Stimulated activated CD8-positive, alpha-beta memory T cell treated with anti-CD3 and anti-CD28 coated beads, Interleukin-2, amount 100 ng/mL, for 48 hours (primary cell): Measurements from ENCODE around the gene RRM1.
"Not testable (repeated sequence)": the region's sequence is repeated elsewhere in the genome, so short reads cannot be mapped to it uniquely, and the experiment has no call there.

ENCODE experiments used
- DNase-seq, 2 donors: peaks; one replicate each; pipeline ENCODE4 v3.0.0-alpha.2; 2020; ENCODE audit warnings: low read depth in 2 of 2

RRM1 gene

GRCh38 chr11:4083198-4083597 is 11.4 kb upstream of the RRM1 start:
- DNase-seq, result no peak

DNA sequence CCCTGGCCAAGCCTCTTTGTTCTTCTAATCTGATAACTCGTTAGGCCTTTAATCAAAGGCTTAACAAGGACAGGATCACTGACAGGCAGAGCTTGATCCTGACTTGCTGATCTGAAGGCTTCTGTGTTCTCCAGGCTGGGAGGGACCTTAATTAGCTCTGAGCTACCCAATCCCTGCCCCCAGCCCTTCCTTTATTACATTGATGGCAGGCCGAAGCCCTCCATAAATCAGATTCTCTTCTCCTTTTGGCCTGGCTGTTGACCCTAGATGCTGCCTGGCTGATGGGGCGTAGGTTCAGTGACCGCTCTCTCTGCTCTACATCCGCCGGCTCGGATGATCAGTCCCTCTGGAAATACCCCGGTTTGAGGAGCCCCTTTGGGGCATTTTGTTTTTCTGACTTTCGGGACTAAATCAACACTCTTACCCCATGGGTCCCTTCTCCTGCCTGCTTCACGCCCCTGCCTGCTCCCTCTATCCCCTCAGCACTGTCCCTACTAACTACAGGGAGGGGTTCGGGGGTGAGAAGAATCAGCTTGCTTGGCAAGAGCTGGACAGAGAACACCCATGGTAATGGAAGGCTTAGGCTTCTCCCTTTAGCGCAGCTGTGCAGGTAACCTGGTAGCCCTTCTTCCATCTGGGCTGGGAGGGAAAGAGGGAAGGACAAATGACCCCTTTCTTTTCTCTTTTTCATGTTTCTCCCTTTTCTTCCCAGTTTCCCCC is 10.0 kb upstream of the RRM1 start:
- DNase-seq, result no peak

DNA sequence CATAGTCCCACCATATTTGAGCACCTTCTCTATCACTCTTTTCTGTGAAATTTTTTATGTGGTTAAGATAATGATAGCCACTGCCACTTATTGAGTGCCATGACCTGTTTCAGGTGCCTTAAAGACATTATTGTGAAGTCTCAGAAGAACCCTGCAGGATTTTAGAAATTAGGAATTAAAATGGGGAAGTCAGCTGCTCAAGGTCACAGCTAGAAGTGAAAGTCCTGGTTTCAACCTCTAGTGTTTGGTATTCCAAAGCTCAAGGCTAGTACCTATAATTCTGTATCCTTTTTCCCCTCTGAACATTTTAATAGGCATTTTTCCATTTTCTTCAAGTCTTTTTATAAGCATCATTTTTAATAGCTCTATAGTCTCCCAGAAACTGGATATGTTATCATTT is 9.0 kb upstream of the RRM1 start:
- DNase-seq, result no peak

GRCh38 chr11:4086575-4087353 is 7.8 kb upstream of the RRM1 start:
- no peak for DNase-seq

DNA sequence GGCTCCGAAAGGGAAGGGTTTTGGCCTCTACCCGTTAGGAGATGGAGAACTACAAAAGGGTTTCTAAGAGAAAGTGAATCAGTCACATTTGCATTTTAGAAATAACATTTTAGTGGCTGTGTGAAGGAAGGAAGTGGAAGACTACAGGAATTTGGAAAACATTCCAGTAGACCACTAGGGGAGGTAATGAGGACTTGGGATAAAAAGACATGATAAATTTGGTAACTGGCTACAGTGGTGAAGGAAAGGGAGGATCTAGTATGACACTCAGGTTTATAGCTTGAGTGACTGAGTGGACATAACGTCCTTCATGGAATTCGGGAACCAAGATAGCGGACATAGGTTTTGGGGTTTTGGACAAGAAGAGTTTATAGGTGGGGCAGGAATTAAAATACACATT is 7.0 kb upstream of the RRM1 start:
- no peak for DNase-seq

DNA sequence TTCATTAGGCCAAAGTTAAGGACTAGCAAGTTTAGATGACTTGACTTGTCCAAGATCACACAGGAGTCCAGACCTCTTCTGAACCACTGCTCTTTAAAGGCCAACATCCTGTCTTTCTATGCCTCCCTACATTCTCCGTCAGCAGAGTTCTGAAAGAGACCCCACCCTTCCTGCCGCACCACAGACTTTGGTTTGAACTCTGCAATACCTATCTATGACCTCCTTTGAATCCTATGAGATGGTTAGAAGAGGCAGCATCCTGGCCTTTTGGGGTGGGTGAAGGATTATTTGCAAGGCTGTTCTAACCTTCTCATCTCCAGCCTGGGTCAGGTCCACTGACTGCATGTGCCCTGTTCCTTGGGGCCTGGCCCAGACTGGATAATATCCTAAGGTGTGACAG is 4.3 kb upstream of the RRM1 start:
- DNase-seq, result no peak

DNA sequence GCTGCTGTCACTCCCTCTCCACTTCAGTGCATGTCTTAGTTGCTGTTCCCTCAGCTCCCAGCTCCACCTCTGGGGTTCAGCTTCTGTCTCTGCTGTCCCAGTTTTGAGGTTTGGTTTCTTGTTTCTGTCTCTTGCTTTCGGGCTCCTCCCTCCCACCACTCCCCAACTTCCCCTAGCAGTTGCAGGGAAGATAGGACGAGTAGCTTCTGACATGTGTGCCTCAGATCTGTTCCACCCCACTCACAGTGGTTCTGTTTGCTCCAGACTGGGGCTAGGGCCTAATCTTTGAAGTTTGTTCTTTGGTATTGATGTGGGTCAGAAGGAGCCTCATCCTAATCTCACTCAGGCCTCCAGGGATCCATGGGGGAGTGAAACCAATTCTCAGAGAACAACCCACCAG is 2.6 kb upstream of the RRM1 start:
- DNase-seq, result no peak

- no peak for DNase-seq
Measured at GRCh38 chr11:4093519-4094347, 866 bp upstream of the RRM1 start.

GRCh38 chr11:4095509-4096230 is 1.1 kb downstream of the RRM1 start:
- DNase-seq, result no peak

DNA sequence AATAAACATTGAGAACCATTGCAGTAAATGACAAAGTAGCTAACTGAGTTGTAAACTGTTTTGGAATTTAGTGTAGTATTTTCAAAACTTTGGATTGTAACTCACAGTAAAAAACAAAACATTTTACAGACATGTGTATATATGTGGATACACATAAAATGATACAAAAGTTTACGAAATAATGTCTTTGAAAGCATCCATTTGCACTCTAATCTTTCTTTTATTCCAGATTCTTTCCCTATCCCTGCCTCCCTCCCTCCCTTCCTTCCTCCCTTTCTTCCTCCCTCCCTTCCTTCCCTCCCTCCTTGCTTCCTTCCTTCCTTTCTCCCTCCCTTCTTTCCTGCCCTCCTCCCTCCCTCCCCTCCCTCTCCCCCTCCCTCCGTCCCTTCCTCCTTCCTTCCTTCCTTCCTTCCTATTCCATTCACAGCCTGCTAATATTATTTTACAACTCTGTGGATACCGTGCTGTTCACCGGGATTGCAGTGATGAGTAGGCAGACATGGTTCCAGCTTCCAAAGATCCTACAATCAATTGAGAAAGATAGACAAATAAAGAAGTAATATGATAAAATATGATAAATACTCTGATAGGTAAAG is 3.5 kb downstream of the RRM1 start:
- DNase-seq, result no peak

DNA sequence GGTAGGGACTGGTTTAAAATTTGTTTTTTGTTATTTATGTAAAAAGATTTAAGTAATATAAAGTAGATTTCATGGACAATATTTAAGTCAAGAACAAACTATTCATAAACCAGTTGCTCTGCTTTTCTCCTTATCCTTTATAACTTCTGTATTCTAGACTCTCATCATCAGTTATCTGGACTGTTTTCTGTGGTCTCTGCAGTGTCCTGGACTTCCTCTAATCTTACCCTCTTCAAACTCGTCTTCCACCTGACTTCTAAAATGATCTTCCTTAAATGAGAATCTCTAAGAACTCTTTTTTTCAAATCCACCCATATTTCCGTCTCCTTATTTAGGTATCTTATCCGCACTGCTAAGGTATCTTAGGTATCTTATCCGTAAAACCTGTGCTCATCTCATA is 8.1 kb downstream of the RRM1 start:
- no peak for DNase-seq

DNA sequence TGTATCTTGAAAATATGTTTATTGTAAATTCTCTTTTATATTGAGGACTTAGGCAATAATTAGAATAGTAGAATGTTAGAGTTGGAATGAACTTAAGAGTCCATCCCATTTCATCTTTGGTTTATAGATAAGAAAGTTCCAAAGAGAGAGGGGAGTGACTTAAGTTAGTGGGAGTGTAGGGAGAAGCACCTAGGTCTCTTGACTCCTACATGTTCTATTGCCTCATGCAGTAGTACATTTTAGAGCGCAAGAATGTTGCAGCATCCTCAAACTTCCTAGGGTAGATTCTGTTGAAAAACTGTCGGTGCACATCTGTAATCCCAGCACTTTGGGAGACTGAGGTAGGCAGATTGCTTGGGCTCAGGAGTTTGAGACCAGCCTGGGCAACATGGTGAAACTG is 8.7 kb downstream of the RRM1 start:
- DNase-seq, result no peak

DNA sequence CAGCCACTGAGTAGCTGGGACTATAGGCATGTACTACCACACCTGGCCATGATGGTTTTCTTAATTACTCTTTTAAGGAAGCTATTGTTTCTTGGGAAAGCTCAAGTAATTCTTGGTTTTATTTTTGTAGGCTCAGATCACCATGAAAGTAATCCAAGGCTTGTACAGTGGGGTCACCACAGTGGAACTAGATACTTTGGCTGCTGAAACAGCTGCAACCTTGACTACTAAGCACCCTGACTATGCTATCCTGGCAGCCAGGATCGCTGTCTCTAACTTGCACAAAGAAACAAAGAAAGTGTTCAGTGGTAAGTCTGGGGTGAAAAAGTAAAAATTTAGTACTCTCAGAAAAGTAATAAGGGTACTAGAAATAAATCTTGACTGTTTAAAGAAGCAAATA is 11.3 kb downstream of the RRM1 start:
- DNase-seq, result no peak

DNA sequence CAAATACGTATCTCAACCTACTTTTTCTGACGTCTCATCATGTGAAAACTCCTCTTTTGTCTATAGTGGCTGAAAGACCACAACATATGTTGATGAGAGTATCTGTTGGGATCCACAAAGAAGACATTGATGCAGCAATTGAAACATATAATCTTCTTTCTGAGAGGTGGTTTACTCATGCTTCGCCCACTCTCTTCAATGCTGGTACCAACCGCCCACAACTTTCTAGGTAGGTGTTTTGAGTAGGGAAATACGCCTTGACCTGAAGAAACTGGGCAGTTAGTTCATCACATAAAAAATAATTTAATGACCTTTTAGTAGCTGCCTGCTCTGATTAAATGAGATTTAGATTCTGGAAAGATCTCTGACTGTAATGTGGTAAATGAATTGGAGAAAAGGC is 17.2 kb downstream of the RRM1 start:
- no peak for DNase-seq

DNA sequence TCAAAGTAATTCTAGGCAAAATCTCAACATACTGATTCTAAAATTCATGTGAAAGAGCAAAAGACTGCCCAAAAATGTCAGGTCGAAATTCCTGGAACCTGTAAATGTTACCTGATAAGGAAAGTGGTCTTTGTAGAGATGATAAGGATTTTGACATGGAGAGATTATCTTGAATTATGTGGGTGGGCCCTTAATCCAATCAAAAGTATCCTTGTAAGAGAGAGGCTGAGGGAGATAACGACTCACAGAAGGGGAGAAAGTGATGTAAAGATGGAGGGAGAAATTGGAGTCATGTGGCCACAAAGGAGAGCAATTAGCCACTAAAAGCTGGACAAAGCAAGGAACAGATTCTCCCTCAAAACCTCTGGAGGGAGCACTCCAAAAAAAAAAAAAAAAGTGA is 20.5 kb downstream of the RRM1 start:
- DNase-seq, result no peak

GRCh38 chr11:4118107-4118506 is 23.5 kb downstream of the RRM1 start:
- no peak for DNase-seq

- no peak for DNase-seq
Measured at GRCh38 chr11:4123218-4123617, 28.6 kb downstream of the RRM1 start.

- no peak for DNase-seq
Measured at GRCh38 chr11:4125141-4125540, 30.5 kb downstream of the RRM1 start.

DNA sequence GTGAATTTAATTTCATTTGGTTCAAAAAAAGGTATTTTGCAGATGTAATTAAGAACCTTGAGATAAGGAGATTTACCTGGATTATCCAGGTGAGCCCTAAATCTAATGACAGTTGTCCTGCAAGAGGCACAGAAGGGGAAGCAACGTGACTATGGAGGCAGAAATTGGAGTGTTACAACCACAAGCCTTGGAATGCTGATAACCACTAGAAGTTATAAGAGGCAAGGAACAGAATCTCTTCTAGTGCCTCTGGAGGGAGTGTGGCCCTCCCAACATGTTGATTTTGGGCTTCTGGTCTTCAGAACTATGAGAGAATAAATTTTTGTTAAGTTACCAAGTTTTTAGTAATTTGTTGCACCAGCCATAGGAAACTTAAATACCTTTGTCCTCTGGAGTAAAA is 32.8 kb downstream of the RRM1 start:
- no peak for DNase-seq

- not testable (repeated sequence) for DNase-seq
Measured at GRCh38 chr11:4130219-4130618, 35.6 kb downstream of the RRM1 start.

DNA sequence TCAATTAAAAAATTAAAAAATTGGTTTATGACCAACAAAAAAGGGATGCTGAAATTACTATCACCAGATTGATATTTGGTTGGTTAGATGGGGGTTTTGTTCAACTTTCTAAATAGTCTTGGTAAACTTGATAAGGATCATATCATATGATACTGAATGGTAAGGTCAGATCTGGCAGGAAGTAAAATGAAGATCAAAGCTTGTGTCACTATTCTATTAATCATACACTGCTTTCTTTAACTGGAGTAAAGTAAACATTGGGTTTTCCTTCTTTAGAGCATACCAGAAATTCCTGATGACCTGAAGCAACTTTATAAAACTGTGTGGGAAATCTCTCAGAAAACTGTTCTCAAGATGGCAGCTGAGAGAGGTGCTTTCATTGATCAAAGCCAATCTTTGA is 40.2 kb downstream of the RRM1 start:
- DNase-seq, result no peak

GRCh38 chr11:4138497-4138896 is 43.9 kb downstream of the RRM1 start:
- no peak for DNase-seq
